Ascending aorta (tissue), 2 donors: ENCODE results near the gene LETM1. TPM values are rescaled to one million over a fixed set of nuclear protein-coding genes. Genes with fewer than 3 reads are reported as not detected.

Experiments
- DNase-seq, 2 donors: peaks; one replicate each; pipeline ENCODE4 v3.0.0-alpha.2; 2019; ENCODE audit warnings: low spot score in 2 of 2
- H3K27ac ChIP-seq, 2 donors: fragments of 200-600 bp; sonication (generic); one replicate each; pipeline ENCODE4 v1.5.1; 2016 to 2017; ENCODE audit warnings: mild to moderate bottlenecking in 1 of 2
- H3K27me3 ChIP-seq: fragments of 200-600 bp; sonication (generic); one replicate; pipeline ENCODE4 v1.5.1; 2017
- H3K36me3 ChIP-seq, 2 donors: fragments of 200-600 bp; sonication (generic); one replicate each; pipeline ENCODE4 v1.5.1; 2016
- H3K4me1 ChIP-seq, 2 donors: fragments of 200-600 bp; sonication (generic); one replicate each; pipeline ENCODE4 v1.5.1; 2016 to 2017; ENCODE audit warnings: mild to moderate bottlenecking in 1 of 2
- H3K4me3 ChIP-seq, 2 donors: fragments of 200-600 bp; sonication (generic); one replicate each; pipeline ENCODE4 v1.5.1; 2016 to 2017; ENCODE audit warnings: mild to moderate bottlenecking in 1 of 2
- H3K9me3 ChIP-seq, 2 donors: fragments of 200-600 bp; sonication (generic); one replicate each; pipeline ENCODE4 v1.5.1; 2016
- CTCF ChIP-seq, 3 experiments: fragments of 200-600 bp in 2 of 3; fragments of 450-650 bp in 1 of 3; sonication (generic) in 2 of 3; IDR thresholded peaks; one replicate each; pipeline ENCODE4 v1.5.1; 2016 to 2019; ENCODE audit warnings: antibody characterized with exemption in 3 of 3, mild to moderate bottlenecking in 1 of 3, moderate library complexity in 1 of 3
- intact Hi-C: fragments of 100-400 bp; cut with DNase I; formaldehyde crosslinking; loops from one replicate; pipeline ENCODE4 v1.15.1; 2023
- total RNA-seq: library from RNA; depleted of rRNA; stranded (reverse); fragments of >200 nt; gene quantifications from one replicate; pipeline ENCODE4 v1.1.0, GENCODE V29; 2016

Gene LETM1
- total RNA-seq, 1 donor from 2014 or later = 37.7 TPM

GRCh38 chr4:1824746-1825145 lies 31.2 kb downstream of the LETM1 start:
- Histone ChIP-seq H3K27ac (no peak overlapping the region), H3K27me3 (no peaks in the 10 kb centered on the region), H3K4me3 (no peak overlapping the region), H3K36me3 (peaks cover 38 to 73% of the 10 kb centered on the region in 2 donors), H3K4me1 (no peaks in the 10 kb centered on the region), H3K9me3 (no peaks in the 10 kb centered on the region)
- intact Hi-C loops = no loop called here
- no peak for TF ChIP-seq CTCF (IDR thresholded peaks at IDR 0.05)
- no peak for DNase-seq

- H3K4me3 ChIP-seq = no peak overlapping the region
- no peak overlapping the region for H3K27ac ChIP-seq
- H3K9me3 ChIP-seq = no peaks in the 10 kb centered on the region
- H3K27me3 ChIP-seq = no peaks in the 10 kb centered on the region
- no peak for TF ChIP-seq CTCF (IDR thresholded peaks at IDR 0.05)
- no peak for DNase-seq
- no peaks in the 10 kb centered on the region for H3K4me1 ChIP-seq
- peaks cover 50 to 85% of the 10 kb centered on the region in 2 donors for H3K36me3 ChIP-seq
- intact Hi-C loops = no loop called here
These were observed 32.4 kb downstream of the LETM1 start for GRCh38 chr4:1823545-1823932.

- no peak overlapping the region for H3K27ac ChIP-seq
- H3K4me3 ChIP-seq = no peak overlapping the region
- no peak for TF ChIP-seq CTCF (IDR thresholded peaks at IDR 0.05)
- no peaks in the 10 kb centered on the region for H3K27me3 ChIP-seq
- intact Hi-C loops = no loop called here
- H3K36me3 ChIP-seq = peaks cover 56 to 92% of the 10 kb centered on the region in 2 donors
- H3K9me3 ChIP-seq = no peaks in the 10 kb centered on the region
- no peaks in the 10 kb centered on the region for H3K4me1 ChIP-seq
- no peak for DNase-seq
These were observed 33.1 kb downstream of the LETM1 start for GRCh38 chr4:1822568-1823544.

GRCh38 chr4:1821679-1822567 lies 34.0 kb downstream of the LETM1 start:
- Histone ChIP-seq H3K9me3 (no peaks in the 10 kb centered on the region), H3K4me1 (no peaks in the 10 kb centered on the region), H3K27me3 (no peaks in the 10 kb centered on the region), H3K36me3 (peaks cover 65 to 100% of the 10 kb centered on the region in 2 donors), H3K4me3 (no peak overlapping the region), H3K27ac (no peak overlapping the region)
- TF ChIP-seq CTCF (IDR thresholded peaks at IDR 0.05) = no peak
- intact Hi-C loops = no loop called here
- no peak for DNase-seq

GRCh38 chr4:1819816-1820215 lies 36.1 kb downstream of the LETM1 start:
- H3K9me3 ChIP-seq = no peaks in the 10 kb centered on the region
- H3K4me3 ChIP-seq = no peak overlapping the region

More at GRCh38 chr4:1819816-1820215, 36.1 kb downstream of the LETM1 start:
- no peaks in the 10 kb centered on the region for H3K27me3 ChIP-seq
- DNase-seq = no peak
- intact Hi-C loops = no loop called here
- H3K36me3 ChIP-seq = peaks cover 81 to 100% of the 10 kb centered on the region in 2 donors
- H3K27ac ChIP-seq = no peak overlapping the region
- H3K4me1 ChIP-seq = no peaks in the 10 kb centered on the region
- TF ChIP-seq CTCF (IDR thresholded peaks at IDR 0.05) = no peak
